Smooth muscle cell (in vitro differentiated cells): ENCODE data around the gene KIF26B. TPM values are rescaled to one million over a fixed set of nuclear protein-coding genes. Genes with fewer than 3 reads are reported as not detected.

Experiments used
- DNase-seq: peaks from one replicate; lab custom pipeline; 2025; ENCODE audit not compliant: unreplicated experiment; lab: John Stamatoyannopoulos, UW
- H2AFZ ChIP-seq: fragments of 200-600 bp; sonication (generic); 2 replicates; pipeline ENCODE4 v1.6.0; 2016; ENCODE audit warnings: antibody characterized with exemption, low read depth, mild to moderate bottlenecking
- H3F3A ChIP-seq: fragments of 200-600 bp; sonication (generic); 2 replicates; pipeline ENCODE4 v1.6.0; 2017; ENCODE audit warnings: antibody characterized with exemption, low read depth
- H3K27ac ChIP-seq: fragments of 200-600 bp; sonication (generic); 2 replicates; pipeline ENCODE4 v1.5.1; 2016; ENCODE audit warnings: low read depth, mild to moderate bottlenecking
- H3K27me3 ChIP-seq: fragments of 200-600 bp; sonication (generic); 2 replicates; pipeline ENCODE4 v1.6.1; 2016; ENCODE audit warnings: low read depth, mild to moderate bottlenecking
- H3K36me3 ChIP-seq: fragments of 200-600 bp; sonication (generic); 2 replicates; pipeline ENCODE4 v1.5.1; 2016; ENCODE audit warnings: low read depth
- H3K4me1 ChIP-seq: fragments of 200-600 bp; sonication (generic); 2 replicates; pipeline ENCODE4 v1.5.1; 2016; ENCODE audit warnings: low read depth
- H3K4me2 ChIP-seq: fragments of 200-600 bp; sonication (generic); 2 replicates; pipeline ENCODE4 v1.6.0; 2016; ENCODE audit warnings: mild to moderate bottlenecking
- H3K4me3 ChIP-seq: fragments of 200-600 bp; sonication (generic); 2 replicates; pipeline ENCODE4 v1.5.1; 2016; ENCODE audit warnings: mild to moderate bottlenecking
- H3K79me2 ChIP-seq: fragments of 200-600 bp; sonication (generic); 2 replicates; pipeline ENCODE4 v1.6.0; 2016; ENCODE audit warnings: low read depth, mild to moderate bottlenecking
- H3K9ac ChIP-seq: fragments of 200-600 bp; sonication (generic); 2 replicates; pipeline ENCODE4 v1.6.0; 2016; ENCODE audit warnings: low read depth
- H3K9me3 ChIP-seq: fragments of 200-600 bp; sonication (generic); replicated peaks from 2 replicates; pipeline ENCODE4 v1.5.1; 2016; ENCODE audit warnings: low read depth
- H4K20me1 ChIP-seq: fragments of 200-600 bp; sonication (generic); 2 replicates; pipeline ENCODE4 v1.6.0; 2016; ENCODE audit warnings: low read depth
- WGBS: methylation state at CpG from one replicate; pipeline ENCODE4 v1.1.7; 2016; ENCODE audit warnings: low lambda C conversion rate; 5-methylcytosine and 5-hydroxymethylcytosine counted together
- polyA plus RNA-seq: library from polyadenylated mRNA; unstranded; fragments of >200 nt; fragmentation: Nextera tagmentation; extraction: Ambion mirVana; gene quantifications from 2 replicates; pipeline ENCODE4 v1.2.1, GENCODE V29; 2016
- total RNA-seq: library from RNA; depleted of rRNA; stranded (reverse); fragments of >200 nt; gene quantifications from 2 replicates; pipeline ENCODE4 v1.2.3, GENCODE V29; 2014
- TF ChIP-seq, protein P1 (sequence below): fragments of 200-600 bp; sonication (generic); IDR thresholded peaks from 2 replicates; pipeline ENCODE4 v1.5.1; 2017; ENCODE audit warnings: borderline replicate concordance, mild to moderate bottlenecking, antibody characterized with exemption; ENCODE audit not compliant: insufficient read depth, poor library complexity, severe bottlenecking

KIF26B gene
- total and polyA plus RNA-seq, 2 experiments from 2014 or later = 24.9 to 43.3 TPM

GRCh38 chr1:245270063-245270462, 115.3 kb downstream of the KIF26B start:
- H3K27me3 ChIP-seq = no peaks in the 10 kb centered on the region
- H3K4me3 ChIP-seq = no peak overlapping the region
- H2AFZ ChIP-seq = no peak overlapping the region
- H3K27ac ChIP-seq = no peak overlapping the region
- no peak overlapping the region for H3K9ac ChIP-seq
- H3K4me2 ChIP-seq = no peak overlapping the region
- TF ChIP-seq, protein P1, sequence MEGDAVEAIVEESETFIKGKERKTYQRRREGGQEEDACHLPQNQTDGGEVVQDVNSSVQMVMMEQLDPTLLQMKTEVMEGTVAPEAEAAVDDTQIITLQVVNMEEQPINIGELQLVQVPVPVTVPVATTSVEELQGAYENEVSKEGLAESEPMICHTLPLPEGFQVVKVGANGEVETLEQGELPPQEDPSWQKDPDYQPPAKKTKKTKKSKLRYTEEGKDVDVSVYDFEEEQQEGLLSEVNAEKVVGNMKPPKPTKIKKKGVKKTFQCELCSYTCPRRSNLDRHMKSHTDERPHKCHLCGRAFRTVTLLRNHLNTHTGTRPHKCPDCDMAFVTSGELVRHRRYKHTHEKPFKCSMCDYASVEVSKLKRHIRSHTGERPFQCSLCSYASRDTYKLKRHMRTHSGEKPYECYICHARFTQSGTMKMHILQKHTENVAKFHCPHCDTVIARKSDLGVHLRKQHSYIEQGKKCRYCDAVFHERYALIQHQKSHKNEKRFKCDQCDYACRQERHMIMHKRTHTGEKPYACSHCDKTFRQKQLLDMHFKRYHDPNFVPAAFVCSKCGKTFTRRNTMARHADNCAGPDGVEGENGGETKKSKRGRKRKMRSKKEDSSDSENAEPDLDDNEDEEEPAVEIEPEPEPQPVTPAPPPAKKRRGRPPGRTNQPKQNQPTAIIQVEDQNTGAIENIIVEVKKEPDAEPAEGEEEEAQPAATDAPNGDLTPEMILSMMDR = no peak
- H3K79me2 ChIP-seq = peaks cover 72% of the 10 kb centered on the region
- peaks cover 90% of the 10 kb centered on the region for H4K20me1 ChIP-seq
- no peaks in the 10 kb centered on the region for H3K36me3 ChIP-seq
- peaks cover 6% of the 10 kb centered on the region for H3K9me3 ChIP-seq
- DNase-seq = no peak
- H3F3A ChIP-seq = peaks cover 9% of the 10 kb centered on the region
- H3K4me1 ChIP-seq = peaks cover 8% of the 10 kb centered on the region

GRCh38 chr1:245270972-245271371, 116.2 kb downstream of the KIF26B start:
- DNase-seq = no peak
- H3K9me3 ChIP-seq = peaks cover 6% of the 10 kb centered on the region
- no peaks in the 10 kb centered on the region for H3K27me3 ChIP-seq
- H3K4me1 ChIP-seq = peaks cover 8% of the 10 kb centered on the region
- H3K9ac ChIP-seq = no peak overlapping the region
- H2AFZ ChIP-seq = no peak overlapping the region
- WGBS = 100% methylated on average over 1 of the region's 1 CpG
- H3K36me3 ChIP-seq = no peaks in the 10 kb centered on the region
- TF ChIP-seq, protein P1 = no peak
- peaks cover 91% of the 10 kb centered on the region for H4K20me1 ChIP-seq
- H3F3A ChIP-seq = peaks cover 9% of the 10 kb centered on the region
- H3K79me2 ChIP-seq = peaks cover 73% of the 10 kb centered on the region
- no peak overlapping the region for H3K4me2 ChIP-seq
- no peak overlapping the region for H3K4me3 ChIP-seq
- H3K27ac ChIP-seq = no peak overlapping the region

- Histone ChIP-seq H3F3A (peaks cover 13% of the 10 kb centered on the region), H3K4me2 (no peak overlapping the region), H3K27me3 (no peaks in the 10 kb centered on the region), H3K27ac (no peak overlapping the region), H3K9me3 (peaks cover 6% of the 10 kb centered on the region), H3K79me2 (peaks cover 85% of the 10 kb centered on the region), H3K9ac (no peak overlapping the region), H4K20me1 (peaks cover 91% of the 10 kb centered on the region), H2AFZ (no peak overlapping the region), H3K4me1 (peaks cover 2% of the 10 kb centered on the region), H3K36me3 (no peaks in the 10 kb centered on the region), H3K4me3 (no peak overlapping the region)
- 93% methylated on average over 4 of the region's 4 CpGs for WGBS
- TF ChIP-seq, protein P1 = no peak
- no peak for DNase-seq
Measured at GRCh38 chr1:245272676-245273075, 117.9 kb downstream of the KIF26B start.

DNA sequence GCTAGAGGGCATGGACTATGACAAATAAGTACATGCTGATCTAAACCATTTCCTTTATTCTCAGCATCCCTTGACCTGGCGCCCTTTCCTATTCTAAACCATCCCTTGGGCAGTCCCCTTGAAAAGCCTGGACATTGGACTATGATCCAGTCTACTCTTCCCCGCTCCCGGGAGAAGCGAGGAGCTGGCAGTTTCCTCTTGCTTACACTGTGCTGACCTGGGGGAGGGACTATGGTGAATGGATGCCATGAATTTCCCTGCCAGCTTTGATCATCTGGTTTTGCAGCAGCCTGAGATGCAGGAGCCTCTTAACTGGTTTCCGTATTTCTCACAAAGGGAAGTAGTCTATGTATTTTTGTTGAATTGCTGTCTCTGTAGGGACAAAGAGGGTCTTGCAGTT, 121.7 kb downstream of the KIF26B start:
- TF ChIP-seq, protein P1 = no peak
- no peak overlapping the region for H3K27ac ChIP-seq
- no peak overlapping the region for H3K9ac ChIP-seq
- 88% methylated on average over 5 of the region's 5 CpGs for WGBS
- H3K79me2 ChIP-seq = peaks cover 70% of the 10 kb centered on the region
- peaks cover 20% of the 10 kb centered on the region for H3F3A ChIP-seq
- DNase-seq = no peak
- H2AFZ ChIP-seq = no peak overlapping the region
- H3K4me3 ChIP-seq = no peak overlapping the region
- no peak overlapping the region for H3K4me2 ChIP-seq
- H4K20me1 ChIP-seq = peaks cover 86% of the 10 kb centered on the region
- no peaks in the 10 kb centered on the region for H3K27me3 ChIP-seq
- no peaks in the 10 kb centered on the region for H3K36me3 ChIP-seq
- H3K9me3 ChIP-seq = no peaks in the 10 kb centered on the region
- peaks cover 6% of the 10 kb centered on the region for H3K4me1 ChIP-seq
